ENCODE measurements around the gene ZNF527.

Gene ZNF527

DNA sequence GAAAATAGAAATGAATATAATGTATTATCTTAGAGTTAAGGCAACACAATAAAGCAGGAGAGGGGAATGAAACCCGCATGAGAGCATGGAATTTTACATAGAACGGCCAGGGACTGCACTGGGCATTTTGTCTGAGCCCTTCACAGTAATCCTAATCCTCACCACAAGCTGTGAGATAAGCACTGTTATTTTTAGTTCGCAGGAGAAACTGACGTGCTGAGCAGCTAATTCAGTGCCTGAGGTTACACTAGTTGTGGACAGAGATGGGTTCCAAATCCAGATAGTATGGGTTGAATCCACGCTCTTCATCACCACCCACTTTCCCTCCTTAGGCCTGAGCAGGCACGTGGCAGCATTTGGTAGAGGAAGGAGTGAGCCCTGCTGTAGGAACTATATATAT, 24.8 kb upstream of the ZNF527 start:
- DNase-seq, result no peak
- Histone ChIP-seq H2AFZ (ENCODE audit: low read length) (no peak overlapping the region), H3K9ac (ENCODE audit: low read length) (no peak overlapping the region), H4K20me1 (ENCODE audit: insufficient read depth, low read length) (no peaks in the 10 kb centered on the region), H3K27ac (ENCODE audit: low read length) (no peak overlapping the region), H3K27me3 (replicated peaks; ENCODE audit: insufficient read depth, low read length) (no peaks in the 10 kb centered on the region), H3K36me3 (replicated peaks; ENCODE audit: insufficient read depth, low read length) (no peaks in the 10 kb centered on the region), H3K9me2 (replicated peaks; ENCODE audit: insufficient read depth, low read length) (no peaks in the 10 kb centered on the region), H3K4me3 (ENCODE audit: low read length) (no peak overlapping the region), H3K4me1 (ENCODE audit: low read length) (no peaks in the 10 kb centered on the region), H3K4me2 (ENCODE audit: low read depth, low read length) (no peak overlapping the region), H3K79me2 (ENCODE audit: low read length) (no peaks in the 10 kb centered on the region), H3K9me3 (replicated peaks; ENCODE audit: insufficient read depth, low read length) (no peaks in the 10 kb centered on the region), H3F3A (ENCODE audit: insufficient read depth, low read length) (no peaks in the 10 kb centered on the region)
- TF ChIP-seq EZH2 (optimal IDR thresholded peaks at IDR 0.05; ENCODE audit: low read depth, low read length), result no peak
- no peak for TF ChIP-seq CTCF (IDR thresholded peaks at IDR 0.05; ENCODE audit: low read length)
- no peak for TF ChIP-seq EZH2phosphoT487 (IDR thresholded peaks at IDR 0.05; ENCODE audit: low read length)

DNA sequence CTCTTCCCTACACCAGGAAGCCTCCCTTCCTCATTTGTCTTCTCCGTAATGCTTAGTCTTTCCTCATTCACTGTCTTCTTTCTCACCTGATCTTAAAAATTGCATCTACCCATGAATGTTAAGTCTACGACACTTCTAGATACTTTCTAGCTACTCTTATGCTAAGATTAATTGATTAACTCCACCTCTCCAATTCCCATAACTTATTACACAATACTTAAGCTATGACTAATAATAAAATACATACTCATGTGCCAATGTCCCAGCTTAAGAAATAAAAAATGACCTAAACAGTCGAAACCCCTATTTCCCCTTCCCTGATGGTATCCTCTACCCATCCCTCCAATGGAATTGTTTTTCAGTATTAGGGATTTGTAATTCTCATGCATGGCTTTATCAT, 22.8 kb upstream of the ZNF527 start:
- Histone ChIP-seq H3K9me3 (replicated peaks; ENCODE audit: insufficient read depth, low read length) (no peaks in the 10 kb centered on the region), H3K36me3 (replicated peaks; ENCODE audit: insufficient read depth, low read length) (no peaks in the 10 kb centered on the region), H3F3A (ENCODE audit: insufficient read depth, low read length) (no peaks in the 10 kb centered on the region), H3K9me2 (replicated peaks; ENCODE audit: insufficient read depth, low read length) (no peaks in the 10 kb centered on the region), H3K4me2 (ENCODE audit: low read depth, low read length) (no peak overlapping the region), H2AFZ (ENCODE audit: low read length) (no peak overlapping the region), H3K27me3 (replicated peaks; ENCODE audit: insufficient read depth, low read length) (no peaks in the 10 kb centered on the region), H3K4me1 (ENCODE audit: low read length) (no peaks in the 10 kb centered on the region), H3K9ac (ENCODE audit: low read length) (no peak overlapping the region), H3K79me2 (ENCODE audit: low read length) (no peaks in the 10 kb centered on the region), H3K4me3 (ENCODE audit: low read length) (no peak overlapping the region), H4K20me1 (ENCODE audit: insufficient read depth, low read length) (no peaks in the 10 kb centered on the region), H3K27ac (ENCODE audit: low read length) (no peak overlapping the region)
- DNase-seq, result no peak
- no peak for TF ChIP-seq CTCF (IDR thresholded peaks at IDR 0.05; ENCODE audit: low read length)
- no peak for TF ChIP-seq EZH2phosphoT487 (IDR thresholded peaks at IDR 0.05; ENCODE audit: low read length)
- no peak for TF ChIP-seq EZH2 (optimal IDR thresholded peaks at IDR 0.05; ENCODE audit: low read depth, low read length)

- Histone ChIP-seq H3K4me3 (ENCODE audit: low read length) (no peak overlapping the region), H3K9me3 (replicated peaks; ENCODE audit: insufficient read depth, low read length) (no peaks in the 10 kb centered on the region), H3K4me1 (ENCODE audit: low read length) (no peaks in the 10 kb centered on the region), H3K4me2 (ENCODE audit: low read depth, low read length) (no peak overlapping the region), H3K27ac (ENCODE audit: low read length) (no peak overlapping the region), H3F3A (ENCODE audit: insufficient read depth, low read length) (no peaks in the 10 kb centered on the region), H3K79me2 (ENCODE audit: low read length) (no peaks in the 10 kb centered on the region), H4K20me1 (ENCODE audit: insufficient read depth, low read length) (no peaks in the 10 kb centered on the region), H2AFZ (ENCODE audit: low read length) (no peak overlapping the region), H3K27me3 (replicated peaks; ENCODE audit: insufficient read depth, low read length) (no peaks in the 10 kb centered on the region), H3K9ac (ENCODE audit: low read length) (no peak overlapping the region), H3K36me3 (replicated peaks; ENCODE audit: insufficient read depth, low read length) (no peaks in the 10 kb centered on the region), H3K9me2 (replicated peaks; ENCODE audit: insufficient read depth, low read length) (no peaks in the 10 kb centered on the region)
- TF ChIP-seq EZH2phosphoT487 (IDR thresholded peaks at IDR 0.05; ENCODE audit: low read length) (no peak), CTCF (IDR thresholded peaks at IDR 0.05; ENCODE audit: low read length) (no peak), EZH2 (optimal IDR thresholded peaks at IDR 0.05; ENCODE audit: low read depth, low read length) (no peak)
- DNase-seq, result no peak
Measured at GRCh38 chr19:37353968-37354367, 16.9 kb upstream of the ZNF527 start.

Data from MM.1S (cell line).